ENCODE results near the gene LILRA2. TPM values are rescaled to one million over a fixed set of nuclear protein-coding genes. Genes with fewer than 3 reads are reported as not detected.

Gene LILRA2
- total RNA-seq (ENCODE audit: low replicate concordance) = not detected in 2 replicates

DNA sequence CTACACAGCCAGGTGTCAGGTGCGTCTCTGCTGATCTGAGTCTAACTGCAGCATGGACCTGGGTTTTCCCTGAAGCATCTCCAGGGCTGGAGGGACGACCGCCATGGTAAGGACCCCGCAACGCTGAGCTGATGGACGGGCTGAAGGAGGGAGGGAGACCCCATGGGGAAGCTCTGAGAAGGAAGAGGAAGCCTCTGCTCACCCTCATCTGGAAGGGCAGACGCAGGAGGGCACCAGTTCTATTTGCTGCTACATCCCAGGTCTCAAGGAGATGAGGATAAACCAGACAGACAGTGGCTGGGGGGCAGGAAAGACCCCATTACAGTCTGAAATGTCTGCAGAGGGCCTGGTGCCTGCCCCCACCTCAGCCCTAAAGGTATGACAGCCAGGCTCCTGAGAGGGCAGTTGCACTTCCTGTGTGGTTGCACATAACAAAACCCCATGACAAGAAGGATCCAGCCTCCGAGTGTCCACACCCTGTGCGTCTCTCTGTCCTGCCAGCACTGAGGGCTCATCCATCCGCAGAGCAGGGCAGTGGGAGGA, at the start of gene LILRA2:
LILRA2 (plus strand) TSS at position 461 of the 543 bp plus-strand sequence. CDS start 89 bp downstream, outside the sequence.
- Histone ChIP-seq H2AFZ (replicated peaks) (no peak within 1 kb of the TSS), H3K9ac (no peak within 1 kb of the TSS), H3K27ac (no peak within 1 kb of the TSS), H3K79me2 (ENCODE audit: low read depth) (no peaks in the 10 kb centered on the region), H3F3A (ENCODE audit: low read depth) (no peaks in the 10 kb centered on the region), H3K4me2 (no peak within 1 kb of the TSS), H3K9me3 (ENCODE audit: low read depth) (peaks cover 2% of the 10 kb centered on the region), H3K4me1 (no peaks in the 10 kb centered on the region), H4K20me1 (ENCODE audit: low read depth) (no peaks in the 10 kb centered on the region), H3K4me3 (no peak within 1 kb of the TSS), H3K36me3 (no peaks in the 10 kb centered on the region), H3K27me3 (no peaks in the 10 kb centered on the region)
- Mint-ChIP-seq H3K27me3 (ENCODE audit: insufficient read depth, low read depth) (peaks cover 6% of the 10 kb centered on the region), H3K4me3 (no peak within 1 kb of the TSS), H3K9me3 (peaks cover 34% of the 10 kb centered on the region), H3K27ac (no peak within 1 kb of the TSS), H3K4me1 (no peaks in the 10 kb centered on the region), H3K36me3 (no peaks in the 10 kb centered on the region)
- TF ChIP-seq EZH2phosphoT487 (IDR thresholded peaks at IDR 0.05) (no peak), EZH2 (IDR thresholded peaks at IDR 0.05) (no peak)
- TF ChIP-seq, protein P1, sequence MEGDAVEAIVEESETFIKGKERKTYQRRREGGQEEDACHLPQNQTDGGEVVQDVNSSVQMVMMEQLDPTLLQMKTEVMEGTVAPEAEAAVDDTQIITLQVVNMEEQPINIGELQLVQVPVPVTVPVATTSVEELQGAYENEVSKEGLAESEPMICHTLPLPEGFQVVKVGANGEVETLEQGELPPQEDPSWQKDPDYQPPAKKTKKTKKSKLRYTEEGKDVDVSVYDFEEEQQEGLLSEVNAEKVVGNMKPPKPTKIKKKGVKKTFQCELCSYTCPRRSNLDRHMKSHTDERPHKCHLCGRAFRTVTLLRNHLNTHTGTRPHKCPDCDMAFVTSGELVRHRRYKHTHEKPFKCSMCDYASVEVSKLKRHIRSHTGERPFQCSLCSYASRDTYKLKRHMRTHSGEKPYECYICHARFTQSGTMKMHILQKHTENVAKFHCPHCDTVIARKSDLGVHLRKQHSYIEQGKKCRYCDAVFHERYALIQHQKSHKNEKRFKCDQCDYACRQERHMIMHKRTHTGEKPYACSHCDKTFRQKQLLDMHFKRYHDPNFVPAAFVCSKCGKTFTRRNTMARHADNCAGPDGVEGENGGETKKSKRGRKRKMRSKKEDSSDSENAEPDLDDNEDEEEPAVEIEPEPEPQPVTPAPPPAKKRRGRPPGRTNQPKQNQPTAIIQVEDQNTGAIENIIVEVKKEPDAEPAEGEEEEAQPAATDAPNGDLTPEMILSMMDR (IDR thresholded peaks at IDR 0.05) = no peak
- DNase-seq (ENCODE audit: low spot score) = no peak

- Mint-ChIP-seq H3K36me3 (no peaks in the 10 kb centered on the region), H3K27me3 (ENCODE audit: insufficient read depth, low read depth) (peaks cover 10% of the 10 kb centered on the region), H3K4me3 (no peak overlapping the region), H3K9me3 (peaks cover 13% of the 10 kb centered on the region), H3K27ac (no peak overlapping the region), H3K4me1 (no peaks in the 10 kb centered on the region)
- Histone ChIP-seq H3K27me3 (no peaks in the 10 kb centered on the region), H3K4me3 (no peak overlapping the region), H3K36me3 (no peaks in the 10 kb centered on the region), H3K9ac (no peak overlapping the region), H3K9me3 (ENCODE audit: low read depth) (peaks cover 10% of the 10 kb centered on the region), H3F3A (ENCODE audit: low read depth) (no peaks in the 10 kb centered on the region), H3K4me2 (no peak overlapping the region), H2AFZ (replicated peaks) (no peak overlapping the region), H4K20me1 (ENCODE audit: low read depth) (no peaks in the 10 kb centered on the region), H3K4me1 (no peaks in the 10 kb centered on the region), H3K27ac (no peak overlapping the region), H3K79me2 (ENCODE audit: low read depth) (no peaks in the 10 kb centered on the region)
- no peak for DNase-seq (ENCODE audit: low spot score)
- TF ChIP-seq EZH2 (IDR thresholded peaks at IDR 0.05) (no peak), EZH2phosphoT487 (IDR thresholded peaks at IDR 0.05) (no peak)
- TF ChIP-seq, protein P1 (IDR thresholded peaks at IDR 0.05) = no peak
Observed at GRCh38 chr19:54525636-54526035, 48.0 kb upstream of the LILRA2 start.

- Mint-ChIP-seq H3K9me3 (peaks cover 13% of the 10 kb centered on the region), H3K27ac (no peak overlapping the region), H3K27me3 (ENCODE audit: insufficient read depth, low read depth) (peaks cover 7% of the 10 kb centered on the region), H3K4me1 (no peaks in the 10 kb centered on the region), H3K4me3 (no peak overlapping the region), H3K36me3 (no peaks in the 10 kb centered on the region)
- Histone ChIP-seq H3K79me2 (ENCODE audit: low read depth) (no peaks in the 10 kb centered on the region), H3K27ac (no peak overlapping the region), H3K9me3 (ENCODE audit: low read depth) (peaks cover 10% of the 10 kb centered on the region), H3K4me1 (no peaks in the 10 kb centered on the region), H4K20me1 (ENCODE audit: low read depth) (no peaks in the 10 kb centered on the region), H3K27me3 (no peaks in the 10 kb centered on the region), H3K4me3 (no peak overlapping the region), H3K36me3 (no peaks in the 10 kb centered on the region), H3F3A (ENCODE audit: low read depth) (no peaks in the 10 kb centered on the region), H3K9ac (no peak overlapping the region), H3K4me2 (no peak overlapping the region), H2AFZ (replicated peaks) (no peak overlapping the region)
- no peak for TF ChIP-seq EZH2phosphoT487 (IDR thresholded peaks at IDR 0.05)
- TF ChIP-seq EZH2 (IDR thresholded peaks at IDR 0.05) = no peak
- TF ChIP-seq, protein P1 (IDR thresholded peaks at IDR 0.05) = no peak
- DNase-seq (ENCODE audit: low spot score) = no peak
Observed at GRCh38 chr19:54526972-54527371, 46.6 kb upstream of the LILRA2 start.
